NCI-H460 (cell line): ENCODE results near the gene EPX. TPM values are rescaled to one million over a fixed set of nuclear protein-coding genes. Genes with fewer than 3 reads are reported as not detected.
A peak's percentile ranks its signal among the peaks of the same experiment; 100 is the strongest.
"Not testable (repeated sequence)": the region's sequence is repeated elsewhere in the genome, so short reads cannot be mapped to it uniquely, and the experiment has no call there.

Experiments
- DNase-seq: peaks from one replicate; pipeline ENCODE4 v3.0.0-alpha.2; 2016; ENCODE audit warnings: low read depth; ENCODE audit errors: extremely low read depth
- polyA plus RNA-seq: library from polyadenylated mRNA; depleted of rRNA; stranded (reverse); fragments of >200 nt; gene quantifications from 2 replicates; pipeline ENCODE4 v1.2.3, GENCODE V29; 2014; cell fraction: nucleus; rRNA removed
- total RNA-seq: library from RNA; depleted of rRNA; stranded (reverse); fragments of >200 nt; shearing (Covaris generic); gene quantifications from 2 replicates; pipeline ENCODE4 v1.2.3, GENCODE V29; 2014; rRNA removed

Gene EPX, protein sequence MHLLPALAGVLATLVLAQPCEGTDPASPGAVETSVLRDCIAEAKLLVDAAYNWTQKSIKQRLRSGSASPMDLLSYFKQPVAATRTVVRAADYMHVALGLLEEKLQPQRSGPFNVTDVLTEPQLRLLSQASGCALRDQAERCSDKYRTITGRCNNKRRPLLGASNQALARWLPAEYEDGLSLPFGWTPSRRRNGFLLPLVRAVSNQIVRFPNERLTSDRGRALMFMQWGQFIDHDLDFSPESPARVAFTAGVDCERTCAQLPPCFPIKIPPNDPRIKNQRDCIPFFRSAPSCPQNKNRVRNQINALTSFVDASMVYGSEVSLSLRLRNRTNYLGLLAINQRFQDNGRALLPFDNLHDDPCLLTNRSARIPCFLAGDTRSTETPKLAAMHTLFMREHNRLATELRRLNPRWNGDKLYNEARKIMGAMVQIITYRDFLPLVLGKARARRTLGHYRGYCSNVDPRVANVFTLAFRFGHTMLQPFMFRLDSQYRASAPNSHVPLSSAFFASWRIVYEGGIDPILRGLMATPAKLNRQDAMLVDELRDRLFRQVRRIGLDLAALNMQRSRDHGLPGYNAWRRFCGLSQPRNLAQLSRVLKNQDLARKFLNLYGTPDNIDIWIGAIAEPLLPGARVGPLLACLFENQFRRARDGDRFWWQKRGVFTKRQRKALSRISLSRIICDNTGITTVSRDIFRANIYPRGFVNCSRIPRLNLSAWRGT
- not detected in 2 replicates for total RNA-seq
- not detected in 2 replicates for polyA plus RNA-seq

DNA sequence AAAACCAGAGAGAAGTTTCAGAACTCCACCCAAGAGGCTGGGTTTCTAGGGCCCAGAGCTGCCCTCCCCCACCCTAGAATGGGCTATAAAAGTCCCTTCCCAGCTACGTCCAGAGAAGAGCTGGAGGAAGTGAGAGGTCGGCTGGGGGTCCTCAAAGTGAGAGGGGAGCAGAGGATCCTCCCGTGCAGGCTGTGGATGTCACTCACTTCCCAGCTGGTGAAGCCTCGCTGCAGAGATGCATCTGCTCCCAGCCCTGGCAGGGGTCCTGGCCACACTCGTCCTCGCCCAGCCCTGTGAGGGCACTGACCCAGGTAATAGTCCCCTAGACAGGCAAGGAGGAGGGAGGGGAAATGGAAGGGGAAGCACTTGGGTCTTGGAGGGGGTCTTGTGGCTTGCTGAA is at the start of gene EPX:
Gene EPX (plus strand): TSS at position 115 of the 400 bp plus-strand sequence. CDS start 121 bp downstream, at position 236.
- DNase-seq: no peak

DNA sequence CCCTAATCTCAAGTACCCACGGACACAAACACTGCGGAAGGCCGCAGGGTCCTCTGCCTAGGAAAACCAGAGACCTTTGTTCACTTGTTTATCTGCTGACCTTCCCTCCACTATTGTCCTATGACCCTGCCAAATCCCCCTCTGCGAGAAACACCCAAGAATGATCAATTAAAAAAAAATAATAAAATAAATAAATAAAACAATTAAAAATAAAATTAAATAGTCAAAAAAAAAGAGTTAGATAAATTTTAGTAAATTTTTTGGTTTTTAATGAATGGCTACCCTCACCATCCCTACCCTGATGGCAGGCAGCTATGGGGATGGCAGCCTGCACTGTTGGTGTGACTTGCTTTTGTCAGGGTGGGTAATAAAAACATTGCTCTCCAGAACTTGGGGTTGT is 49.2 kb upstream of the EPX start:
- DNase-seq: not testable (repeated sequence)

DNA sequence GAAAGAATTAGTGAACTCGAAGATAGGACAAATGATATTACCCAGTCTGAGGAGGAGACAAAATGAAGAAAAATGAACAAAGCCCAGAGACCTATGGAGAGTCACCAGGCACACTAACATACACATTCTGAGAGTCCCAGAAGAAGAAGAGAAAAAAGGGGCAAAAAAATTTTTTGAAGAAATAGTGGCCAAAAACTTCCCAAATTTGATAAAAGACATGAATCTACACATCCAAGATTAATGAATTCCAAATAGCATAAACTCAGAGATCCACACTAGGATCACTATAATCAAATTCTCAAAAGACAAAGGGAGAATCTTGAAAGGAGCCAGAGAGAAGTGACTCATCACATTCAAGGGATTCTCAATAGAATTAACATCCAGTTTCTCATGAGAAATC is 47.7 kb upstream of the EPX start:
- DNase-seq: no peak

DNA sequence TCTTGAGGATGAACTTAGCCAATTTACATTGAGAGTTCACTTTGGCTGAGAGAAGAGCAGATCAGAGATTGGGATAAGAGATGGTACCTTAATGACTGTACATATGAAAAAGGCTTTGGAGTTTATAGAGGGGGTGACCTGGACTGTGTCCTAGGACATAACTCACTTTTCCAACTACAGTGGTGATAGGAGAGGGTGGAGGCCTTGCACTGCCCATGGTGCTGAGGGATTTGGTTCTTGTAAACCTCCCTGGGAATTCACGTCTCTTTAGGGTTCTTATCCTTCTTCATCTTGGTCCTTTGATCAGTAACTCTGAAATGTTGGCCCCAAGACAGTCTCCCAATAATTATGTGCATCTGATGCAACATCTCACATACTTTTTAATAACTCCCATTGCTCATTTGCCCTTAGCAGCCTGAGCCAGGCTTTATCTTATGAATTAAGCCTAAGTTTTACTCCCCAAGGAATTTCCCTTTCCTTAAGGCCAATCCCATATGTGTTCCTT is 44.5 kb upstream of the EPX start, which contains the start of gene OR4D1:
Gene OR4D1 (plus strand): TSS at position 455 of the 505 bp plus-strand sequence. CDS start 6,770 bp downstream, outside the sequence.
- no peak for DNase-seq

DNA sequence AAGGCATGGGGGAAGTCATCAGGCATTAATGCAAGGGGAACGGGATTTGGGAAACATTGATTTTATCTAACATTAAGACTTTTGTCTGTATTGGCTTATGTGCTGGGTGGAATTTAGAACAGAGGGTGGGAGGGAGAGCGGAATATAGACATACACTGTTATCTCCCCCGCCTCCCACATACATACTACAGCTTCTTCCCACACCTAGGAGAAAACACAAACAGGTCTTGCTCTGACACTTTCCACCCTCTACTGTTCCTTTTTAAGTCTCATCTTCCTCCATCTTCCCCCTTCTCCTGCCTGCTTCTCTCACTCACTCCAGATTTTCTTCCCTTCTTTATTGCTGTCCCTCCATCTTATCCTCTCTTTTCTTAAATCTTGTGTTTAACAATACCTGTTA is 43.9 kb upstream of the EPX start:
- no peak for DNase-seq

DNA sequence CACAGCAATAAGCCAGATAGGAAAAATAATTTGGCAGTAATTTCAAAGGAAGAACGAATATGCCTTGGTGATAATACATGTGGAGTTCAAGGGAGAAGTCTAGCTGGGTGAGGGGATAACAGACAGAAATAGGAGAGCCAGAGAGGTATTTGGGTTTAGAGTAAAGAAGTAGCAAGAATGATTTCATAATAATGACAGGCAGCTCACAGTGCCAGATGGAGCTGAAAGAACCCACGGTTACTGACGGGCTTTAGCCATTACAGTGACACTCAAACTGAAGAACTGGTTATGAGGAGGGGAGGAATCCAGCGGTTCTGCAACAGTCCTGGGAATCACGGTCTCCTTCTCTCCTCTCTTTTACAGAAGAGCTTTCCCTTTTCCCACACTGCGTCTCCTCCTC is 42.1 kb upstream of the EPX start:
- no peak for DNase-seq

DNA sequence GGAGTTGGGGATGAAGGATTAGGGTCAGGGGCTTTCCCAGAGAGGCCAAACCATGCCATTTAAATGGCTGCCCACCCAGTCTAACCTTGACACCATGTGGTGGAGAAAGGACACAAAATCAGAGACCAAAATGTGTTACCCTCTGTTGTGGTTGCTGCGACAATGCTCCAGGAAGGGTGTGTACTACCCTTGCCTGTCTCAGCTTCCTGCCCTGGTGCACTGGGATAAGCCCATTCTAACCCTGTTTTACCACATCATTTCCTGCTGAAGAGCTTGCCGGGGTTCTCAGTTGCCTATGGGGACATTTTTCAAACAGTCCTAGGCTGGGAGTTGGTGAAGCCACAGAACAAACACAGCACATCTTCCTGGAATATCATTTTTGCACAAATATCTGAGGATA is 39.5 kb upstream of the EPX start:
- DNase-seq: no peak

DNA sequence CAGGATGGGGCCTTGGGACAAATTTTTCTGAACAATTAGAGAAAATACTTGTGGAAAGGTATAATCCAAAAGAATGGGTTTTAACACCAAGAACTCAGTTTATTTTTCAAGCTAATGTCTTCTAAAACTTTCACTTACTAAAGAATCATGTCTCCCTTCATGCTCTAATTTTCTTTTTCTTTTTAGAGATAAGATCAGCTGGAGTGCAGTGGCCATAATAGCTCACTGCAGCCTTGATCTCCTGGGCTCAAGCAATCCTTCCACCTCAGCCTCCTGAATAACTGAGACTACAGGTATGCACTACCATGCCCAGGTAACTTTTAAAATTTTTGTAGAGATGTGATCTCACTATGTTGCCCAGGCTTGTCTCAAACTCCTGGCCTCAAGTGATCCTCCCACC is 38.9 kb upstream of the EPX start:
- no peak for DNase-seq

DNA sequence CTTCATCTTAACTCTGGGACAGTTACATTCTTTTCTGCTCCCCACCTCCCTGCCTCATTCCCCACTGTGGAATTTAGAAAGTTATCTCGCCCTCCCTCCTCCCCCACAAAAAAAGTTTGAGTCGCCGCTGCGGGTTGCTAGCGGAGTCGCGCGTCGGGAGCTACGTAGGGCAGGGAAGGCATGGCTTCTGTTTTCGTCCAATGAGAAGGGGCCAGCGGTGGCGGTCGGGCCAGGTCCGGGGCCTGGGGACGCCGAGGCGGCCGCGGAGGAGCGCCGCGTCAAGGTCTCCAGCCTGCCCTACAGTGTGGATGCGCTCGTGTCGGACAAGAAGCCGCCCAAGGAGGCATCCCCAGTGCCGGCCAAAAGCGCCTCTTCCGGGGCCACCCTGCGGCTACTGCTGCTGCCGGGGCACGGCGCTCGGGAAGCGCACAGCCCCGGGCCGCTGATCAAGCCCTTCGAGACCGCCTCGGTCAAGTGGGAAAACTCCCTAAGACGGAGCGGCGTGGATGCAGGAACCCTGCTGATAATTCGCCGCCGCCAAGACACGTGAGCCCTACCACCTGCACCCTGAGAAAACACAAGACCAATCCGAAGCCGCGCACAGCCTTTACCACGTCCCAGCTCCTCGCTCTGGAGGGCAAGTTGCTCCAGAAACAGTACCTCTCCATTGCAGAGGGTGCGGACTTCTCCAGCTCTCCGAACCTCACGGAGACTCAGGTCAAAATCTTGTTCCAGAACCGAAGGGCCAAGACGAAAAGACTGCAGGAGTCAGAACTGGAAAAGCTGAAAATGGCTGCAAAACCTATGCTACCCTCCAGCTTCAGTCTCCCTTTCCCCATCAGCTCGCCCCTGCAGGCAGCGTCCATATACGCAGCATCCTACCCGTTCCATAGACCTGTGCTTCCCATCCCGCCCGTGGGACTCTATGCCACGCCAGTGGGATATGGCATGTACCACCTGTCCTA is 35.4 kb upstream of the EPX start:
- DNase-seq: no peak

DNA sequence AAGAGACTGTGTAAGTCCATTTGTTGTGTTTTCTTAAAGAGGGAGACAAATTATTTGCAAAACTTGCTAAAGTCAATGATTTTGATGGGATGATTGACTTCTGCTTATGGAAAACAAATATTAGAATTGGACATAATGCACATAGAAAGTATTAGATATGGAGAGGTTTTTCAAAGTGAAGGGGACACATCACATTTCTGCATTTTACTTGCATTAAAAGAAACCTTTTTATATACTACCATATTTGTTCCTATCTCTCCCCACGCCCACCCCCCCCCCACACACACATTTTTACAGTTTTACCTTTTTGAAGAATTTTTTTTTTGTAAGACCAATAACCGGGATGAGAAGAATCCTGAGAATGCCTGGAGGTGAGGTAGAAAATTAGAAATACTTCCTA is 34.3 kb upstream of the EPX start:
- DNase-seq: no peak

DNA sequence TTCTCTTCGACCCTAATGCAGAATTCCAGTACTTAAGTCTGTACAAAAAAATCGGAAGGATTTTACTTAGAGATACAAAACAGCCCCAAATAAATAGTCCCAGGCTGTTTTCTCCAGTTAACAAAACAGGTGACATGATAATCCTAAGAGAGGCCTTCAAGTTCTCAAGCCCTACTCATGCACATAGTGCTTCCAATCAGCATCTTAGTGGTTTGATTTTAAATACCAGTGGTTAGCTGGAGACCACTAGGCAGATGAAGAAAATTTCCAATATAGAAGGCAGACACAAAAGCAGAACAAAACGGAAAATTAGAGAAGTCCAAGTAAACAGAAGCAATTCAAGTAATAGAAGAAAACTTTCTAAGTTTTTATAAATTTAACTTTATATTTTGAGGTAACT is 31.0 kb upstream of the EPX start:
- DNase-seq: no peak

DNA sequence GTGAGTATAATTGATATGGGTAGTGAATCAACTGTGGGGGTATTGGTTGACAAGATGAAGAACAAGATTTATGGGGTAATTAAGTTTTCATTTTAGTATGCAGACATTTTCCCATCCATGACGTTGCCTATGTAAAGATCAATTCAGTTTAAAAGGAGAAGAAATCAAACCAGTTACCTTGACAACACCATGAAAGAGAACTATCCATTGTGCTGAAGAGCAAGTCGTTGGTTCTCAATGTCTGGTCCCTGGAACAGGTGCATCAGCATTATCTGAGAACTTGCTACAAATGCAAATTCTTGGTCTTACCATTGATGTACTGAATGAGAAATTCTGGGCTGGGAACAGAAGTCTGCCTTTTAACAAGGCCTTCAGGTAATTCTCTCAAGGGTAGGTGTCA is 26.5 kb upstream of the EPX start:
- DNase-seq: no peak

DNA sequence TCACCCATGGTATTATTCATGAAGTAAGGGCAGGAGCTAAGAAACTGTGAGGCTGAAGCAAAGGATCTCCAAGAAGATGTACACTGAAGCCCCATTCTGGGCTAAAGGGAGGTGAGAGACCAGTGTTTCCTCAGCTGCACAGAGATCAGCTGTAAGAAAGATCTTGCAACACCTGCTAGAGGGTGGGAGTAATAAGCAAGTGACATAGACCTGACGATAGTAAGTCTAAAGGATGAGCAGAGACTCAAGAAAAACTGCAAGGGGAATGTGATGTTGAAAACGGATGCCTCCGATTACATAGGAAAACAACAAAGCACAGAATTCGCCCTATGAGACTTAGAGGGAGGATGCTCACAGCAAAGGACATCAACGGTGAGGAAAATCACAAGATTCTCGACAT is 25.8 kb upstream of the EPX start, which contains the start of gene OR4D2:
Gene OR4D2 (plus strand): TSS at position 301 of the 400 bp plus-strand sequence. CDS start 2,674 bp downstream, outside the sequence.
- DNase-seq: no peak

DNA sequence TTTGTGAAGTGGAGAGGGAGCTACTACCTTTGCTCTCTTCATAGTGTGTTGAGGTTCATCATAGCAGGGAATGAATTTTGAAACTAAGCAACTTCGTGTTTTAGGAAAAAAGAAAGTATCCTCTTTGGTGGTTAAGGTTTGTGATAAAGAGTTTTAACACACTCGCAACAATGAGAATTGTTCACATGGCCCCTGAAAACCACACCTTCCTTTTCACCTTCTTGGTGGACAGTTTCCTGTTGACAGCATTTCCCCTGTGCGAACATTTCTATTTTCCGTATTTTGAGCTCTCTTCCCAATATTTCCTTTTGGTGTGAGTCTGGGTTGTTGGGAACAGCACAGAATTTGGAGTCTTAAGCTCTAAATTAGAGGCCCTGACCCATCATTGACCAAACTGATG is 21.9 kb upstream of the EPX start:
- DNase-seq: no peak

DNA sequence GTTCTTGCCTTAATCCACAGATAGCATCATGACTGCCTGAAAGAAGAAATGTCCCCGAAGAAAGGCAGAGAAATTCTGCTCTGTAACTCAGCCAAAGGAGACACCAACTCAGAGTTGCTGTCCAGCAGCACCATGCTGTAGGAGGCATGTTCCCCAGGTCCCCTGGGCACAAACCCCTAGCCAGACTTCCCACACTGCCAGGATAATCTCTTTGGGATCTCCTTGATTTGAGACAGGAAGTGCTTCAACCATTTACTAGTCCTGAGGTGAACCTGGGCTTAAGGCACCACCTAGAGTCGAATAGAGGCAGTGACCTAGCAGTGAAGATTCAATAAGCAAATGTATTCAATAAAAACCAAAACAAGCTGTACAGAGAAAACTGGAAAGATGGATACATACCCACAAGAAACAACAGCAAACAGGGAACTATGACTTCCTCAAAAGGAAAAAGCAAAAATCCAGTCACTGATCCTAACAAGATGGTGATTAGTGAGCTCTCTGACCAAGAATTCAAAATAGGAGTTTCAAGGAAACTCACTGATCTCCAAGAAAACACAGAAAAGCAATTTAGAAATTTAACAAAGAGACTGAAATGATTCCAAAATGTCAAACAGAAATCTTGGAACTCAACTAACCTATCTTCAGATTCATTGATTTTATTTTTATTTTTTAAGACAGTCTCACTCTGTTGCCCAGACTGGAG is 20.0 kb upstream of the EPX start:
- DNase-seq: peak; percentile 35

DNA sequence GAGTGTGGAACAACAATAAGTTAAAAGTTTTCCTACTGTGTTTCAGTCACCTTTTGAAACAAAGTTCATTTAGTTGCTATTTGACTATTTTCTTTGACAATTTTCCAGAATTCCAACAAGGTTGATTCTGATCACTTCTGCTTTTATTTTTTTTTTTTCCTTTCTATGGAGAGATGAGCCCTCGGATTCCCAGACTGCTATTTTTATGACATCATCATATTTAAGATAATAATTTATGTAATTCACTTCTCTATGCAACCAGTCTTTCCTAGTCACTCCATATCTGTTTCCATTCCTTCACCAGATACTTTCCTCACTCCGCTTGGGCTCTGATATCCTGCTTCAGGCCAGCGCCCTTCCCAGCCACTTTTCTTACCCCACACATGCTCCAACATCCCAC is 17.7 kb upstream of the EPX start:
- DNase-seq: no peak

DNA sequence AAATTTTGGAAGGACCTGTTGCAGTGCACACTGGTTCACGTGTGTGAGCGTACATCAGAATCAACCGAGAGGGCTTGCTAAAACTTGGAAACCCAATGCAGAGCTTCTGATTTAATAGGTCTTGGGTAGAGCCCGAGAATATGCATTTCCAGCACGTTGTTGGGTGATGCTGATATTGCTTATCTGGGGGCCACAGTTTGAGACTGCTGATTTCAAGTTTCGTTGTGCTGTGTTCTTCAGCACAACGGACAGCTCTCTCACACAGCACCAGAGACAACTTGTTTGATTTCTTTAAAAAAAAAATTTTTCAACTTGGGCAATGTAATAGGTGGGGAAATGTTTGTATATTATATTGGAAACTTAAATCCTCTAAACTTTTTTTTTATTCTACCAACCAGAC is 16.3 kb upstream of the EPX start:
- DNase-seq: no peak

DNA sequence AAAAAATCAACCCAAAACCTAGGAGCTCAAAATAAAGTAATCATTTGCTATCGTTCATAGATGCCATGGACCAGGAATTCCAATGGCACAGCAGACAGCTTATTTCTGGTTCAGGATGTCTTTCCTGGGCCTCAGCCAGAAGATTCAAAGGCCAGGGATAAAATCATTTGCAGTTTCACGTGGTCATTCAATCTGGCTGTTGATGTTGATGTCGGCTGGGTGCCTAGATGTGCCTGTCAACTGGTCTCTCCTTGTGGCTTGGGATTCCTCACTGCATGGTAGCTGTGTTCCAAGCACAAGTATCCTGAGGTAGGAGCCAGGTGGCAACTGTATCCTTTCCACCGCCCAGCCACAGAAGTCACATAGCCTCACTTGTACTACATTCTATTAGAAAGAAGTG is 10.7 kb upstream of the EPX start:
- no peak for DNase-seq

DNA sequence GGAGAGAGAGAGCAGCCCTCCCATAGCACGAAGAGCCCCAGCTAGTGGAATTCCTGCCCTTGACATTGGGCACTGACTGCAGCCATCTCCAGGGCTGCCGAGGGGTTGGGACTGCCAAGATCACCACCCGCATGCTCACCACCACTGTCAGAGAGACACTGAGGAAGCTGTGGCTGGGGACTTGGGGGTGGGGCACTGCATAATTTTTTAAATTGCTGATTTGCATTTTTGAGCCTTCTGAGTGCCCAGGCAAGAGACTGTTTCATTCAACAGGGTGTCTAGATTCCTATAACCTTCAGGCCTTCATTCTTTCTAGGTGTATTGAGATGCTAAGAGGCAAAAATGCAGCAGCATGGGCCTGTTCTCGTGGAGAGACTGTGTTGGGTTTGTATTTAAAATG is 9.0 kb upstream of the EPX start:
- DNase-seq: no peak
